IPS-11a (cell line): ENCODE data around the gene S100A6.
"Not testable (repeated sequence)": the region's sequence is repeated elsewhere in the genome, so short reads cannot be mapped to it uniquely, and the experiment has no call there.

Source experiments
- H3K4me3 ChIP-seq: one replicate; pipeline ENCODE4 v1.5.1; 2013; ENCODE audit warnings: low read depth, low read length, control low read depth

The S100A6 gene

DNA sequence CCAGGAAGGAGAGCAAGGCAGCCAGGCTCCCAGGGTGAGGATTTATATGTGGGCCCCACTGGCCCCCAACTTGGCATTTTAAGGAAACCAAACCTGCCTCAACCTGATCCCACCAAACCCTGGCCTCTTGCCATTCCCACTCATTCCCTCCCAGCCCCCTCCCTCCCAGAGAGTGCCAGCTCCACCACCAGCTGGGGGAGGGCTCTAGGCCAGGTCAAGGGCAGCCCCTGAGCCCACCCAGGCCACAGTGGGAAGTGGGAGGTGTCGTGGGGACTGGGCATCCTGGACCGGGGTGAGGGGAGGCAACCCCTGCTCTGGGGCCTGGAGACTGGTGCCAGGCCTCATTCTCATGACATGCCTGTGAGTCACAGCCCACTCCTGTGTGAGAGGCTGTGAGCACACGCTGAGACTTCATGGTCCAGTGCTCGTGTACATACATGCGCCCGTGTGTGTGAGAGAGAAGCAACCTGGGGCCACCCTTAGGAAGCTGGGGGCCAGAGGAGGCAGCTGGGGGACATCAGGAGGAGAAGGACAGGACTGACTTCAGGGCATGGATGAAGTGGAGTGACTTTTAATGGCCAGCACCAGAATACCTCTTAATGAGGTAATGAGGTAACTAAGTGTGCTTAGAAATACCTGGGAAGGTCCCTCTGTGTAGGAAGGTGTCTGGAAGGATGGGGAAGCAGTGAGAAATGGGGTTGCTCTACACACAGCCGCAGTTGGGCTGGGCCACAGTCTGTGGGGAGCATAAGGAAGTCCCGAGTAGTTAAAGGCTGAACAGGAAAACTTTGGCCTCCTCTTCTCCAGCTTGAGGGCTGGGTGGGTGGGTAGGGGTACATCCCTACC is 30.0 kb upstream of the S100A6 start, which contains the start of gene S100A2:
S100A2 (minus strand) TSS at position 316 of the 846 bp plus-strand sequence. CDS start 1,967 bp downstream, outside the sequence.
- no peak within 1 kb of the TSS for H3K4me3 ChIP-seq

DNA sequence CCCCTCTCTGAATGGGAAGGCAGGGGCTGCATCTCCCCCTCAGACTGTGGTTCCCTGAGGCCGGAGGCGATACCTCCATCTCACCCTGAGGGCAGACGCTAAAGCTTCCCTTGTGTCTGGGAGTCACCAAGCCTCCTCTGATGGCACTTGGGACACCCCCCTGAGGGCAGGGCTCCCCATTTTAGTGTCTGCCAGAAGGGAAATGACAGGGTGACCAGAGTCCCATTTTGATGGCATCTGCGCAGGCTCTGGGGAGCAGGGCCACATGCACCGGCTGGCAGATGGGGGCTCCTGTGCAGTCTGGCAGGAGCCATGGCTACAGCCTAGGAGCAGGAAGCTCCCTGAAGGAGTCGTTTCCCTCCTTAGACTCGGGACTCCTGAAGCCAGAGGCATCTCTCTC is 28.2 kb upstream of the S100A6 start:
- no peak overlapping the region for H3K4me3 ChIP-seq

DNA sequence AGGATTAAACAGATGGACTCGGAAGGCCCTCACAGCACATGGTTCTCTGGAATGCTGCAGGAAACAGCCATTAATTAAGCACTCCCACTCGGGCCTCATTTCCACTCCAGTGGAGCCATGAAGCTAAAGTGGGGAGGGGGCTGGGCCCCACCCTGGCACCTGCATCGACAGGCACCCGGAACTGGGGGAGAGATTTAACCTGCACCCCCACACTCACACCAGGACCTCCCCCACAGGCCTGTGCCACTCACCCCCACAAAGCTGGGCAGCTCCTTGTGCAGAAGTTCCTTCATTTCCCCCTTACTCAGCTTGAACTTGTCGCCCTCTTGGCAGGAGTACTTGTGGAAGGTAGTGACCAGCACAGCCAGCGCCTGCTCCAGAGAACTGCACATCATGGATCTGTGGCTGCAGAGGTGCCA is 27.7 kb upstream of the S100A6 start:
- H3K4me3 ChIP-seq, result no peak overlapping the region

DNA sequence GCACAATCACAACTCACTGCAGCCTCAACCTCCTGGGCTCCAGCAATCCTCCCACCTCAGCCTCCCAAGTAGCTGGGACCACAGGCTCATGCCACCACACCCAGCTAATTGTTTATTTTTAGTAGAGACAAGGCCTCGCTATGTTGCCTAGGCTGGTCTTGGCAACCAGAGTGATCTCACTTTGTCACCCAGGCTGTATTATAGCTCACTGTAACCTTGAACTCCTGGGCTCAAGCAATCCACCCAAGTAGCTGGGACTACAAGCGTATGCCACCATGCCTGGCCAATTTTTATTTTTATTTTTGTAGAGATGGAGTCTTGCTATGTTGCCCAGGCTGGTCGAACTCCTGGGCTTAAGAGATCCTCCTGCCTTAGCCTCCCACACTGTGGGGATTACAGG is 26.2 kb upstream of the S100A6 start:
- not testable (repeated sequence) for H3K4me3 ChIP-seq

GRCh38 chr1:153561466-153561985 is 25.7 kb upstream of the S100A6 start:
- no peak overlapping the region for H3K4me3 ChIP-seq

GRCh38 chr1:153560771-153561465 is 25.1 kb upstream of the S100A6 start:
- no peak overlapping the region for H3K4me3 ChIP-seq

DNA sequence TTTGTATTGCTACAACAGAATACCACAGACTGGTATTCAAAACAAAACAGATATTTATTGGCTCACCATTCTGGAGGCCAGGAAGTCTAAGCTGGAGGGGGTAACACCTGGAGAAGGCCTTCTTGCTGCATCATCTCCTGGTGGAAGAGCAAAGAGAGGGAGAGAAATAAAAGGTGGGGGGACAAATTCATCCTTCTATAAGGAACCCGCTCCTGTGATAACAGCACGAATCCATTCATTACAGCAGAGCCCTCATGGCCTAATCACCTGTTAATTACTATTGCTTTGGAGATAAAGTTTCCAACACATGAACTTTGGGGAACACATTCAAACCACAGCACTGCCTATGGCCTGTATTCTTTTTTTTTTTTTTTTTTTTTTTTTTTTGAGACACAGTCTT is 24.4 kb upstream of the S100A6 start:
- no peak overlapping the region for H3K4me3 ChIP-seq

GRCh38 chr1:153557877-153558276 is 22.1 kb upstream of the S100A6 start:
- H3K4me3 ChIP-seq, result no peak overlapping the region

DNA sequence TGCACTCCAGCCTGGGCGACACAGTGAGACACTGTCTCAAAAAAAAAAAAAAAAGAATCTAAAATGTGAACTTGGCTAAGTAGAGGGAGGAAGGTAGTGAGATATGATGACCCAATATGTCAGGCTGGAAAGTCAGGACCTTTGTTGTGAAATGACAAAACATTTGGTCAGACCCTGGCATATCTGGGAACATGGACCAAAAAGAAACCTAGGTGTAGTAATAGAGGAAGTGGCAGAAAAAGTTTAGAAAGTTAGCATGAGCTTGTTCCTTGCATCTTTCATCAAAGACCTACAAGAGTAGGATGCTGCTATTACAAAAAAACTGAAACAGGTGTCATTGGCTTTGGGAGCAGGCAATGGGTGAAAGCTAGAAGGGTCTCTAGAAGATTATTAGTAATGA is 20.6 kb upstream of the S100A6 start:
- H3K4me3 ChIP-seq, result no peak overlapping the region

- H3K4me3 ChIP-seq, result no peak overlapping the region
Observed at GRCh38 chr1:153553830-153554541, 18.2 kb upstream of the S100A6 start.

DNA sequence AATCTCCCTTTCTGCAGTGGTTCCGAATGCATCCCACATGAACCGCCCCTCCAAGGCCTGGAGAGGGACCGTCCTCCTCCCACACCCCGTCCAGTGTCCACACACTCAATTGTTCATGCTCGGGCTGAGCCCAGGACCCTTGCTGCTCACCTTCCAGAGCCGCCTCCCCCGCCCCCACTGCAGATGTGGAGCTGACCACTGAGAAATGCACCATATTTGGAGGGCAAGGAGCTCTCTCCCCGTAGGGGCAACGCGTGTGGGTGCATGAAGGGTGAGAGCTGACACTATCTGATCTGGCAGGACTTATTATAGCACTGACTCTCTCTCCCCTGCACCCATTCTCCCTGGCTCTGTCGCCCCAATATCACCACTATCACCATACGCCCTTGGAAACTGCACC is 17.3 kb upstream of the S100A6 start:
- no peak overlapping the region for H3K4me3 ChIP-seq

- H3K4me3 ChIP-seq, result no peak overlapping the region
Observed at GRCh38 chr1:153552335-153552734, 16.5 kb upstream of the S100A6 start.

DNA sequence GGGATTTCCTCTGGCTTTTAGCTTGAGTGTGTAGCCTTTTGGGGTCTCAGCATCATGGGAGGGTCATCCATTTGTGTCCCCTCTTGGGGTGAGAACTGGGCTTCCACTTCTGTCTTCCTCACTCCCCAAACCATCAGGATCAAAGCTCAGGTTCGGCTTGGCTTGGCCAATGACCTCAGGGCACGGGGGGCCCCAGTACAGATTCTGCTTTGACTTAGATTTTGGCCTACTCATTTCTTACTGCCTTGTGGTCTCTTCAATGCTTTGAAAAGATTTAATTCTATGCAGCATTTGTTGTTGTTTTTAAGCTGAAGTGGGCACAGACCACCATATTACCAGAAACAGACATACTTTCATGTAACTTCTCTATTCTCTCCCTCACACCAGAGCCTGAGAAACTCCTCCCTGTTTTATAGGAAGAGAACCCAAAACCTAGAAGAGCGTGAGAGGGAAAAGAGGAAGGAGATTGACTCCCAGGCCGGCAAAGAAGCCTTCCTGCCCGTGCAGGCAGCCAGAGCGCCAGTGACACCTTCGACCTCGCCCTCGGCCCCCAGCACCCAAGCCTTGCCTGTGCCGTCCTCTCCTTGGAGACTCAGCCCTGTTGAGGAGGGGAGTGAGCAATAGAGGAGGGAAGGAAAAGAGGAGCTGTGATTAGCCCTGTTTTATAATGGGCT is 15.2 kb upstream of the S100A6 start:
- no peak overlapping the region for H3K4me3 ChIP-seq

- no peak overlapping the region for H3K4me3 ChIP-seq
Observed at GRCh38 chr1:153550398-153550758, 14.6 kb upstream of the S100A6 start.

GRCh38 chr1:153549741-153550397 is 14.1 kb upstream of the S100A6 start:
- H3K4me3 ChIP-seq, result no peak overlapping the region

DNA sequence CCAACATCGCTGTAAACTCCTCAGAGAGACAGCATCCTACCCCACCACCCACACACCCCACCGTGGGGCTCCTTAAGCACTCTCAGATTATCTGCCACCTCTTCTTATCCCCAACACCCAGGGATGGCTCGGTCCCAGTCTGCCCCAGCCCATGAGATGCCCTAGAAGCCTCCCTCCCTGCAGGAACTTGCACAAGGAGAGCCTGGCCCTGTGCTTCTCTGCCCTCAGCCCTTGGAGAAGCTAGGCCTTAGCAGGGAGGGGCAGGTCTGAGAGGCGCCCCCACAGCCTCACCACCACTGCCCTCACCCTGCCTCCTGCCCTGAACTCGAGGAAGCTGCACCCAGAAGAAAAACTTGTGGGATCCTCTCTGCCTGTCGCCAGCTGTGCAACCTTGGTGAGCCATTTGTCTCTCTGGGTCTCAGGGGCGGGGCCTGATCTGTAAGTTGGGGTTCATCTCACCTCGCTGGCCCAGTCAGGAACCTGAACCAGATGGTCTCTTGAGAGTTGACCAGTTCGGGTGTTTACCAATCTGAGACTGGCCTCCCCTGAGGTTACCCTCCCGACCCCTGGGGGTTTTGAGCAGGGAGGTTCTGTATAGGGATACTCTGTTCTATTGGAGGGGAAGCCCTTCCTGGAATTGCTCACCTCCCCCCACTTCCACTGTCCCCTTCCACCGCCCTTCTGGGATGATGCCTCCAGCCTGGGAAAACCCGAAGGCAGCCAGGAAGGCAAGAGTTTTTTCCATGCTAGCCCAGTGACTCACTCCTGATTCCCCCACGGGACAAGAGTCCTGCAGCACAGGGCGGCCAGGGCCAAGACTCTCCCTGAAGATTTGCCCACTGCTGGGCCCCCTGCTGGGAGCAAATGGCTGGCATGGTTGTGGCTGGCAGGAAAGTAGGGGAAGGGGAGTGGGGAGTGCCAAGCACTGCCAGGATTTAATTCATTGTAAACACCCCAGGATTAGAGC is 13.2 kb upstream of the S100A6 start, which contains the start of gene S100A3:
S100A3 (minus strand) TSS at position 537 of the 967 bp plus-strand sequence. CDS start 773 bp downstream, outside the sequence.
- H3K4me3 ChIP-seq, result no peak within 1 kb of the TSS

DNA sequence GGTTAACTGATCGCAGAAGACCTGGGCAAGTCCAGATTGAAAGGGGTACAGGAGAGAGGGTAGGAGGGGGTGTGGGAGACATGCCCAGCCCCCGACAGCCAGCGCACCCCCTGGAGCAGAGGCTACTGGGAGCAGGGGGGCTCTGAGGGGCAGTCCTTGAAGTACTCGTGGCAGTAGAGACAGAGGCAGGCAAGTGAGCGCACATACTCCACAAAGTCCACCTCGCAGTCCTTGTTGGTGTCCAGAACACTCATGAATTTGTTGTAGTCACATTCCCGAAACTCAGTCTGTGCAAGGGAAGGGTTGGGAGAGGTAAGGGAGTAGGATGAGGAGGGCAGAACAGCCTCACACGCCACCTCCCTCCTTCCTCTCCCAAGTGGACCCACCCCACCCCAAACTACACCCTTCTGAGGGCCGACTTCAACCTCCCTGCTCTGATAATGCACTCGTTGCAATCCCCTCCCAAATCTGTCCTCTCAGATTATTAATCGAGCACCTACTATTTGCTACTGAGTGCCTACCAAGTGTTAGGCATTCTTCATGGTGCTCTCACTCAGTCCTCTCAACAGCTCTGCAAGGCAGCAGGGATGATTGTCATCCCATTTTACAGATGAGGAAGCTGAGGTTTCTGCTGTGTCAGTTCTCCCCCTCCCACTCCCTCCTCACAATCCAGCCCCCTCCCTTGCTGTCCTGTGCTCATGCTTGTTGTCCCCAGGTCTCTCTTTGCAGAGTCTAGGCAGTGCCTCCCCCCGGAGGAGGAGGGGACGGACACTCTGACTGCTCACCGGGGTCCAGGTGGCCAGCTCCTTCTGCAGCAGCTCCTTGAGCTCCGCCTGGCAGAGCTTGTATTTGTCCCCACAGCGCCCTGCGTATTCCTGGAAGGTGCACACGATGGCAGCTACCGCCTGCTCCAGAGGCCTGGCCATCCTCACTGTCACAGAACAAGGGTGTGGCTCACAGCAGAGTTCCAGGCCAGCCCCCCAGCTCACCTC is 12.1 kb upstream of the S100A6 start:
- no peak overlapping the region for H3K4me3 ChIP-seq
